ENCODE measurements around the gene CABLES1.

- TF ChIP-seq EZH2phosphoT487 (IDR thresholded peaks at IDR 0.05; ENCODE audit: insufficient read depth, low read depth) (no peak), EZH2 (IDR thresholded peaks at IDR 0.05; ENCODE audit: insufficient read depth, poor library complexity, severe bottlenecking) (no peak)
Observed at GRCh38 chr18:23188068-23188760, 52.9 kb downstream of the CABLES1 start.

Data from GM23248 (cell line).